ENCODE results near the gene DIP2C. TPM values are rescaled to one million over a fixed set of nuclear protein-coding genes. Genes with fewer than 3 reads are reported as not detected.
"Not testable (repeated sequence)": the region's sequence is repeated elsewhere in the genome, so short reads cannot be mapped to it uniquely, and the experiment has no call there.

The DIP2C gene
- total and polyA plus RNA-seq, 3 donors from 2014 or later, result 14.9 to 43.4 (median 30.1) TPM

DNA sequence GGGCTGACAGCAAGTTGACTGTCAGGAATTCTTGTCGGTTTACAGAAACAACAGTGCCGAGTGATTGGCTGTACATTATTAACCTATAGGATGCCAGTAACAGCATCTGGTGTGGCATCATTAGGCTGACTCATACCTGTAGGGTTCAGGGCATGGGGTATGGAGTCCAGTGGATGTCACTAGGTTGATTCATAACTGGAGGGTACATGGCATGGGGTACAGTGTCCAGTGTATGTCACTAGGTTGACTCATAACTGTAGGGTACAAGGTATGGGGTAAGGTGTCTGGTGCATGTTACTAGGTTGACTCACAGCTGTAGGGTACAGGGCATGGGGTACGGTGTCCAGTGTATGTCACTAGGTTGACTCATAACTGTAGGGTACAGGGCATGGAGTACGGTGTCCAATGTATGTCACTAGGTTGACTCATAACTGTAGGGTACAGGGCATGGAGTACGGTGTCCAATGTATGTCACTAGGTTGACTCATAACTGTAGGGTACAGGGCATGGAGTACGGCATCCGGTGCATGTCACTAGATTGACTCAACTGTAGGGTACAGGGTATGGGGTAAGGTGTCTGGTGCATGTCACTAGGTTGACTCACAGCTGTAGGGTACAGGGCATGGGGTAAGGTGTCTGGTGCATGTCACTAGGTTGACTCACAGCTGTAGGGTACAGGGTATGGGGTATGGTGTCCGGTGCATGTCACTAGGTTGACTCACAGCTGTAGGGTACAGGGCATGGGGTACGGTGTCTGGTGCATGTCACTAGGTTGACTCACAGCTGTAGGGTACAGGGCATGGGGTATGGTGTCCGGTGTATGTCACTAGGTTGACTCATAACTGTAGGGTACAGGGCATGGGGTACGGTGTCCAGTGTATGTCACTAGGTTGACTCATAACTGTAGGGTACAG, 425.1 kb downstream of the DIP2C start:
- H3K4me3 ChIP-seq; H3K27ac ChIP-seq; intact Hi-C loops (cut with DNase I; ENCODE audit: low total_unique reads); H3K4me1 ChIP-seq; DNase-seq; H3K27me3 ChIP-seq; H3K9me3 ChIP-seq; H3K36me3 ChIP-seq (ENCODE audit: low read depth, missing control alignments): not testable (repeated sequence)
- 74 to 81% methylated on average over 10 to 11 of the region's 11 CpGs for WGBS, 2 donors

DNA sequence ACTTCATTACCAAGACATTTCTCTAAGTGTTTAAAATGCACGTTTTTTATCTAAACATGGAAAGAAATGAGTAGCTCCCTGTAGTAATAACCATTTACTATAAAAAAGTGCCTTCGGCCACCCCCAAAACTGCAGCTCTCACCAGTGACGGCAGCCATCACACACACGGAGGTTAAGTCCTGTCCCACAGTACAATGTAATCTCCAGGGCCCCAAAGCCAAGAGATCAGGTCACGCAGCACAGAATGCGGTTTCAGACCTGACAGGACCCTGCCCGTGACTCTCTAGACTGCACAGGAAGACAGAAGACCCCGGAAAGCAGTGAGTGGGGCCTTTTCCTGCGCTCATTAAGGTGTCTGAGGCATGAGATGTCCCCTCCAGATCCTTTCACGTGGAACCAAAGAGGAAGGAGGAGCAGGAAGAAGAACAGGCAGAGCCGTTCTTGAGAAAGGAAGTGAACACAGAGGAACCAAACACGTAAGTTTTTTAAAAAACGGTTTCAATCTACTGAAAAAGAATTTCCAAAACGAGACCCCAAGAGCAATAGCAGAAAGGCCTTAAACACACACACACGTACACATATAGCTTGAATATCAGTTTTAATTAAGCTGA, 428.5 kb downstream of the DIP2C start:
- Histone ChIP-seq H3K27ac (no peak overlapping the region), H3K4me3 (no peak overlapping the region), H3K4me1 (no peaks in the 10 kb centered on the region), H3K9me3 (no peaks in the 10 kb centered on the region), H3K27me3 (no peaks in the 10 kb centered on the region), H3K36me3 (ENCODE audit: low read depth, missing control alignments) (no peaks in the 10 kb centered on the region)
- intact Hi-C loops (cut with DNase I; ENCODE audit: low total_unique reads), result no loop called here
- no peak for TF ChIP-seq POLR2A (IDR thresholded peaks at IDR 0.05)
- TF ChIP-seq, protein P1, sequence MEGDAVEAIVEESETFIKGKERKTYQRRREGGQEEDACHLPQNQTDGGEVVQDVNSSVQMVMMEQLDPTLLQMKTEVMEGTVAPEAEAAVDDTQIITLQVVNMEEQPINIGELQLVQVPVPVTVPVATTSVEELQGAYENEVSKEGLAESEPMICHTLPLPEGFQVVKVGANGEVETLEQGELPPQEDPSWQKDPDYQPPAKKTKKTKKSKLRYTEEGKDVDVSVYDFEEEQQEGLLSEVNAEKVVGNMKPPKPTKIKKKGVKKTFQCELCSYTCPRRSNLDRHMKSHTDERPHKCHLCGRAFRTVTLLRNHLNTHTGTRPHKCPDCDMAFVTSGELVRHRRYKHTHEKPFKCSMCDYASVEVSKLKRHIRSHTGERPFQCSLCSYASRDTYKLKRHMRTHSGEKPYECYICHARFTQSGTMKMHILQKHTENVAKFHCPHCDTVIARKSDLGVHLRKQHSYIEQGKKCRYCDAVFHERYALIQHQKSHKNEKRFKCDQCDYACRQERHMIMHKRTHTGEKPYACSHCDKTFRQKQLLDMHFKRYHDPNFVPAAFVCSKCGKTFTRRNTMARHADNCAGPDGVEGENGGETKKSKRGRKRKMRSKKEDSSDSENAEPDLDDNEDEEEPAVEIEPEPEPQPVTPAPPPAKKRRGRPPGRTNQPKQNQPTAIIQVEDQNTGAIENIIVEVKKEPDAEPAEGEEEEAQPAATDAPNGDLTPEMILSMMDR (IDR thresholded peaks at IDR 0.05), result no peak
- WGBS, 2 donors, result 92% methylated on average over 15 of the region's 15 CpGs
- DNase-seq, result no peak

GRCh38 chr10:251982-252582, 437.4 kb downstream of the DIP2C start:
- Histone ChIP-seq H3K27ac (no peak overlapping the region), H3K4me1 (no peaks in the 10 kb centered on the region), H3K9me3 (no peaks in the 10 kb centered on the region), H3K4me3 (no peak overlapping the region), H3K27me3 (no peaks in the 10 kb centered on the region), H3K36me3 (ENCODE audit: low read depth, missing control alignments) (no peaks in the 10 kb centered on the region)
- DNase-seq, result no peak
- TF ChIP-seq, protein P1 (IDR thresholded peaks at IDR 0.05), result no peak
- no peak for TF ChIP-seq POLR2A (IDR thresholded peaks at IDR 0.05)
- WGBS, 2 donors, result 92% methylated on average over 13 of the region's 13 CpGs
- intact Hi-C loops (cut with DNase I; ENCODE audit: low total_unique reads), result no loop called here

DNA sequence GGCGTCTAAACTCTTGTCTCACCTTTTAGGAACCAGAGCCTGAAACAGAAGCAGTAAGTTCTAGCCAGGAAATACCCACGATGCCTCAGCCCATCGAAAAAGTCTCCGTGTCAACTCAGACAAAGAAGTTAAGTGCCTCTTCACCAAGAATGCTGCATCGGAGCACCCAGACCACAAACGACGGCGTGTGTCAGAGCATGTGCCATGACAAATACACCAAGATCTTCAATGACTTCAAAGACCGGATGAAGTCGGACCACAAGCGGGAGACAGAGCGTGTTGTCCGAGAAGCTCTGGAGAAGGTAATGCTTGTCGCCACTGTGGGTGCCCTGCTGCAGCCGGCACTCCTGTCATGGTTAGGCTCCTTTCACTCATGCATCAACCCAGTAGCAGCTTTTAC, 441.2 kb downstream of the DIP2C start:
- no peaks in the 10 kb centered on the region for H3K4me1 ChIP-seq
- TF ChIP-seq POLR2A (IDR thresholded peaks at IDR 0.05), result no peak
- TF ChIP-seq, protein P1 (IDR thresholded peaks at IDR 0.05), result no peak
- no peaks in the 10 kb centered on the region for H3K9me3 ChIP-seq
- no peak for DNase-seq
- no peaks in the 10 kb centered on the region for H3K27me3 ChIP-seq
- no peaks in the 10 kb centered on the region for H3K36me3 ChIP-seq (ENCODE audit: low read depth, missing control alignments)
- H3K27ac ChIP-seq, result no peak overlapping the region
- intact Hi-C loops (cut with DNase I; ENCODE audit: low total_unique reads), result no loop called here
- no peak overlapping the region for H3K4me3 ChIP-seq
- WGBS, 2 donors, result 92 to 96% methylated on average over 15 of the region's 15 CpGs

GRCh38 chr10:247480-247879, 442.0 kb downstream of the DIP2C start:
- Histone ChIP-seq H3K27ac (no peak overlapping the region), H3K4me3 (no peak overlapping the region), H3K4me1 (no peaks in the 10 kb centered on the region), H3K27me3 (no peaks in the 10 kb centered on the region), H3K36me3 (ENCODE audit: low read depth, missing control alignments) (no peaks in the 10 kb centered on the region), H3K9me3 (no peaks in the 10 kb centered on the region)
- 93 to 95% methylated on average over 4 of the region's 4 CpGs for WGBS, 2 donors
- TF ChIP-seq, protein P1 (IDR thresholded peaks at IDR 0.05), result no peak
- no peak for TF ChIP-seq POLR2A (IDR thresholded peaks at IDR 0.05)
- intact Hi-C loops (cut with DNase I; ENCODE audit: low total_unique reads), result no loop called here
- no peak for DNase-seq

Data from testis (tissue), 3 donors.